Measurements from ENCODE around the gene SLC25A42. TPM values are rescaled to one million over a fixed set of nuclear protein-coding genes. Genes with fewer than 3 reads are reported as not detected.
"Not testable (repeated sequence)": the region's sequence is repeated elsewhere in the genome, so short reads cannot be mapped to it uniquely, and the experiment has no call there.

Gene SLC25A42
- total and polyA plus RNA-seq, 2 of the 13 experiments (the other 11 are each of a cell fraction or from before 2014, with no cell fraction given) = 12.8 to 18.3 TPM

- 0 out of 2 replicates have a peak, but pooled peaks have one; percentile 27 for TF ChIP-seq BCL6 (CRISPR knock-in tag; IDR thresholded peaks at IDR 0.05)
- TF ChIP-seq ZBTB4 (CRISPR knock-in tag; IDR thresholded peaks at IDR 0.05; ENCODE audit: borderline replicate concordance) = 0 out of 2 replicates have a peak, but pooled peaks have one; percentile 36
- no peak for TF ChIP-seq NFE2 (CRISPR knock-in tag; IDR thresholded peaks at IDR 0.05)
- peak; percentile 35 for TF ChIP-seq ZBTB33 (CRISPR knock-in tag; IDR thresholded peaks at IDR 0.05)
- TF ChIP-seq ZNF546 (CRISPR knock-in tag; conservative IDR thresholded peaks at IDR 0.05) = no peak
These were observed 41.3 kb upstream of the SLC25A42 start (continued) for GRCh38 chr19:19022380-19022961.

GRCh38 chr19:19023376-19023775 is 40.4 kb upstream of the SLC25A42 start:
- peaks cover 26 to 65% of the 10 kb centered on the region in 2 experiments for H3K36me3 ChIP-seq (replicated peaks in 1 of 2; ENCODE audit: control insufficient read depth in 1 of 2, insufficient read depth in 2 of 2, low read length in 2 of 2)
- CTCF ChIA-PET (ENCODE audit: low intra/inter-chr PET ratio, low total read pairs) = not testable (repeated sequence)

More at GRCh38 chr19:19023376-19023775, 40.4 kb upstream of the SLC25A42 start:
- H4K20me1 ChIP-seq (ENCODE audit: insufficient read depth, low read length); H3K9me3 ChIP-seq (ENCODE audit: low read length); intact Hi-C loops (cut with micrococcal nuclease; ENCODE audit: unreplicated experiment); in situ Hi-C loops (cut with HindIII; ENCODE audit: extremely low pct_ligation_motif_present, low pct_unique_long_range_greater_than_20kb); H3K4me3 ChIP-seq (replicated peaks in 1 of 3; ENCODE audit: insufficient read depth in 1 of 3, low read depth in 2 of 3, low read length in 3 of 3); FAIRE-seq; POLR2A ChIA-PET; H2AFZ ChIP-seq (ENCODE audit: low read length); H3K27me3 ChIP-seq (ENCODE audit: control insufficient read depth in 1 of 2, insufficient read depth in 2 of 2, low read length in 2 of 2); H3K9ac ChIP-seq (ENCODE audit: insufficient read depth, low read depth, low read length); H3K27ac ChIP-seq (ENCODE audit: extremely low read length, insufficient read depth, low read length); ATAC-seq; BruUV-seq (replicated peaks); DNase-seq (ENCODE audit: low spot score): not testable (repeated sequence)
- peak; percentile 37; the same call in 1 of the 2 replicates for TF ChIP-seq ZNF770 (CRISPR knock-in tag; IDR thresholded peaks at IDR 0.05)
- peaks cover 23% of the 10 kb centered on the region for H3K79me2 ChIP-seq (ENCODE audit: insufficient read depth, low read length)
- H3K4me2 ChIP-seq (ENCODE audit: low read depth, low read length) = 0 out of 2 replicates have a peak overlapping the region, but pooled peaks have one; percentile 8
- H3K4me1 ChIP-seq (ENCODE audit: insufficient read depth, low read length) = peaks cover 54% of the 10 kb centered on the region
- WGBS (ENCODE audit: low lambda C conversion rate) = 100% methylated on average over 1 of the region's 1 CpG

Measured in HepG2 (cell line).